ENCODE measurements around the gene RAC3. TPM values are rescaled to one million over a fixed set of nuclear protein-coding genes. Genes with fewer than 3 reads are reported as not detected.
A peak's percentile ranks its signal among the peaks of the same experiment; 100 is the strongest.
"Not testable (repeated sequence)": the region's sequence is repeated elsewhere in the genome, so short reads cannot be mapped to it uniquely, and the experiment has no call there.

RAC3 gene
- total RNA-seq, 1 donor from 2014 or later: 31.6 TPM

GRCh38 chr17:82037889-82038195 is 6.4 kb downstream of the RAC3 start:
- peaks cover 29% of the 10 kb centered on the region for H3K4me1 Mint-ChIP-seq
- peaks cover 27% of the 10 kb centered on the region for H3F3A ChIP-seq (ENCODE audit: low read depth)
- peaks cover 7% of the 10 kb centered on the region for H3K4me1 ChIP-seq
- peak overlapping the region; percentile 66 for H3K4me3 ChIP-seq
- peaks cover 11% of the 10 kb centered on the region for H3K36me3 Mint-ChIP-seq
- H3K4me3 Mint-ChIP-seq: peak overlapping the region; percentile 87
- H3K9me3 ChIP-seq (ENCODE audit: low read depth): no peaks in the 10 kb centered on the region
- H3K27ac ChIP-seq: no peak overlapping the region
- H3K79me2 ChIP-seq (ENCODE audit: low read depth): peaks cover under 1% of the 10 kb centered on the region
- peaks cover 19% of the 10 kb centered on the region for H3K27me3 Mint-ChIP-seq (ENCODE audit: insufficient read depth, low read depth)
- H2AFZ ChIP-seq (replicated peaks): peak overlapping the region; percentile 68
- H3K36me3 ChIP-seq: no peaks in the 10 kb centered on the region
- peak overlapping the region; percentile 62 for H3K27ac Mint-ChIP-seq
- H3K27me3 ChIP-seq: peaks cover 3% of the 10 kb centered on the region
- TF ChIP-seq EZH2phosphoT487 (IDR thresholded peaks at IDR 0.05) (no peak), EZH2 (IDR thresholded peaks at IDR 0.05) (no peak)
- TF ChIP-seq, protein P1, sequence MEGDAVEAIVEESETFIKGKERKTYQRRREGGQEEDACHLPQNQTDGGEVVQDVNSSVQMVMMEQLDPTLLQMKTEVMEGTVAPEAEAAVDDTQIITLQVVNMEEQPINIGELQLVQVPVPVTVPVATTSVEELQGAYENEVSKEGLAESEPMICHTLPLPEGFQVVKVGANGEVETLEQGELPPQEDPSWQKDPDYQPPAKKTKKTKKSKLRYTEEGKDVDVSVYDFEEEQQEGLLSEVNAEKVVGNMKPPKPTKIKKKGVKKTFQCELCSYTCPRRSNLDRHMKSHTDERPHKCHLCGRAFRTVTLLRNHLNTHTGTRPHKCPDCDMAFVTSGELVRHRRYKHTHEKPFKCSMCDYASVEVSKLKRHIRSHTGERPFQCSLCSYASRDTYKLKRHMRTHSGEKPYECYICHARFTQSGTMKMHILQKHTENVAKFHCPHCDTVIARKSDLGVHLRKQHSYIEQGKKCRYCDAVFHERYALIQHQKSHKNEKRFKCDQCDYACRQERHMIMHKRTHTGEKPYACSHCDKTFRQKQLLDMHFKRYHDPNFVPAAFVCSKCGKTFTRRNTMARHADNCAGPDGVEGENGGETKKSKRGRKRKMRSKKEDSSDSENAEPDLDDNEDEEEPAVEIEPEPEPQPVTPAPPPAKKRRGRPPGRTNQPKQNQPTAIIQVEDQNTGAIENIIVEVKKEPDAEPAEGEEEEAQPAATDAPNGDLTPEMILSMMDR (IDR thresholded peaks at IDR 0.05): no peak
- no peak overlapping the region for H3K9ac ChIP-seq
- H4K20me1 ChIP-seq (ENCODE audit: low read depth): peaks cover 22% of the 10 kb centered on the region
- H3K4me2 ChIP-seq: peak overlapping the region; percentile 53
- no peak for DNase-seq (ENCODE audit: low spot score)
- peaks cover 9% of the 10 kb centered on the region for H3K9me3 Mint-ChIP-seq

DNA sequence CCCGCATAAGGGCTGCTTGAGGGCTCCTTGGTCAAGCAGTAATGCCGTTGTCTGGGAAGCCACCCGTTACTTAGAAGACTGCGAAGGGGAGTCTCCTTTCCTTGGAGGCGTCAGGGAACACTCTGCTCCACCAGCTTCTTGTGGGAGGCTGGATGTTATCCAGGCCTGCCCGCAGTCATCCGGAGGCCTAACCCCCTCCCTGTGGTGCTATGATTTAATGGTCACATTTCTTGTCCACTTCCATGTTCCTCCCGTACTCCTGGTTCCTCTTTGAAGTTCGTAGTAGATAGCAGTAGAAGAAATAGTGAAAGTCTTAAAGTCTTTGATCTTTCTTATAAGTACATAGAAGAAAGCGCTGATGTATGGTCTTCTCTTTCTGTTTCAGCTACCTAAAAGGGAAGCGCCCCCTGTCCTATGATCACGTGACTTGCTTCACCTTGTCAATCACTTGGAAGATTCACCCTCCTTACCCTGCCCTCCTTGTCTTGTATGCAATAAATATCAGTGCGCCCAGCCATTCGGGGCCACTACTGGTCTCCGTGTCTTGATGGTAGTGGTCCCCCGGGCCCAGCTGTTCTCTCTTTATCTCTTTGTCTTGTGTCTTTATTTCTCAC is 7.4 kb downstream of the RAC3 start:
- H3K27ac Mint-ChIP-seq; H3K9me3 Mint-ChIP-seq; H3K27ac ChIP-seq; H3K79me2 ChIP-seq (ENCODE audit: low read depth); H2AFZ ChIP-seq (replicated peaks); H3K9ac ChIP-seq; H3K4me2 ChIP-seq; DNase-seq (ENCODE audit: low spot score); H3K4me1 ChIP-seq; H3K4me3 ChIP-seq; H3K27me3 ChIP-seq; H3K9me3 ChIP-seq (ENCODE audit: low read depth); H3K36me3 ChIP-seq: not testable (repeated sequence)
- Mint-ChIP-seq H3K36me3 (peaks cover 11% of the 10 kb centered on the region), H3K27me3 (ENCODE audit: insufficient read depth, low read depth) (peaks cover 16% of the 10 kb centered on the region), H3K4me3 (peak overlapping the region; percentile 33), H3K4me1 (peaks cover 32% of the 10 kb centered on the region)
- peaks cover 27% of the 10 kb centered on the region for H3F3A ChIP-seq (ENCODE audit: low read depth)
- peaks cover 13% of the 10 kb centered on the region for H4K20me1 ChIP-seq (ENCODE audit: low read depth)

DNA sequence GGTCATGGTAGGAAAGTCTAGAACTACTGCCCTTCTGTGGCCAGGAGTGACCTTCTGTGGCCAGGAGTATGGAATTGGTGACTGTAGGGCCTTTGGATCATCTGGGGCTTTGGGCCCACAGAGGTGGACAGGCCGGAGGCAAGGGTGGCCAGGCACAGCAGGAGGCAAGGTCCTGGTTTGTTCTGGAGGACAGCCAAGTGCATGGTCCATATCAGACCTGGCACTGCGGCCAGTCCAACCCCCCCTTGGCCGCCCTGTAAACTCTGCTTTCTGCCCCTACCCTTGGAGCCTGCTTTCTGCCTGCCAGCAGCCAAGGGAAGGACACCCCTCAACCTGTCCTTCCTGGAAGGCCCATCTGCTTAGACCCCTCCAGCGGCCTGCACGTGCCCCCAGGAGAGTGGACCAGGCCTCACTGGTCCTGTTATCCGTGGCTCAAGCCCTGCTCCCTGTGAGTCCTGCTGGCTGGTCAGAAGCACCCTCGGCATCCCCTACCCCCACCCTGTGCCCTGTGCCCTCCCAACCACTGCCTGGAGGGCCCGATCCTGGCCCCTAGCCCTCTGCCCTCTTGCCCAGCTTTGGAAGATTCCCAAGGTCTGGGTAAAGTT is 8.3 kb downstream of the RAC3 start:
- H3K4me3 ChIP-seq: no peak overlapping the region
- H4K20me1 ChIP-seq (ENCODE audit: low read depth): peaks cover 5% of the 10 kb centered on the region
- H2AFZ ChIP-seq (replicated peaks): no peak overlapping the region
- no peak overlapping the region for H3K27ac ChIP-seq
- Mint-ChIP-seq H3K27ac (peak overlapping the region; percentile 61), H3K36me3 (peaks cover 9% of the 10 kb centered on the region), H3K27me3 (ENCODE audit: insufficient read depth, low read depth) (peaks cover 12% of the 10 kb centered on the region), H3K4me1 (peaks cover 29% of the 10 kb centered on the region), H3K4me3 (no peak overlapping the region), H3K9me3 (peaks cover 9% of the 10 kb centered on the region)
- DNase-seq (ENCODE audit: low spot score): no peak
- no peak overlapping the region for H3K9ac ChIP-seq
- TF ChIP-seq, protein P1 (IDR thresholded peaks at IDR 0.05): no peak
- no peak for TF ChIP-seq EZH2phosphoT487 (IDR thresholded peaks at IDR 0.05)
- no peak for TF ChIP-seq EZH2 (IDR thresholded peaks at IDR 0.05)
- H3K9me3 ChIP-seq (ENCODE audit: low read depth): no peaks in the 10 kb centered on the region
- no peaks in the 10 kb centered on the region for H3K79me2 ChIP-seq (ENCODE audit: low read depth)
- H3K4me1 ChIP-seq: peaks cover 7% of the 10 kb centered on the region
- H3F3A ChIP-seq (ENCODE audit: low read depth): peaks cover 22% of the 10 kb centered on the region
- no peaks in the 10 kb centered on the region for H3K27me3 ChIP-seq
- H3K4me2 ChIP-seq: no peak overlapping the region
- H3K36me3 ChIP-seq: no peaks in the 10 kb centered on the region

- H3K27ac ChIP-seq: no peak overlapping the region
- Mint-ChIP-seq H3K4me3 (no peak overlapping the region), H3K27ac (no peak overlapping the region), H3K9me3 (peaks cover 9% of the 10 kb centered on the region), H3K27me3 (ENCODE audit: insufficient read depth, low read depth) (peaks cover 12% of the 10 kb centered on the region), H3K36me3 (no peaks in the 10 kb centered on the region), H3K4me1 (peaks cover 26% of the 10 kb centered on the region)
- H3K4me3 ChIP-seq: no peak overlapping the region
- no peak overlapping the region for H3K9ac ChIP-seq
- no peak overlapping the region for H3K4me2 ChIP-seq
- no peaks in the 10 kb centered on the region for H3K9me3 ChIP-seq (ENCODE audit: low read depth)
- H3K36me3 ChIP-seq: no peaks in the 10 kb centered on the region
- DNase-seq (ENCODE audit: low spot score): no peak
- TF ChIP-seq EZH2 (IDR thresholded peaks at IDR 0.05) (no peak), EZH2phosphoT487 (IDR thresholded peaks at IDR 0.05) (no peak)
- TF ChIP-seq, protein P1 (IDR thresholded peaks at IDR 0.05): no peak
- H3K4me1 ChIP-seq: peaks cover 5% of the 10 kb centered on the region
- peaks cover 18% of the 10 kb centered on the region for H3F3A ChIP-seq (ENCODE audit: low read depth)
- no peak overlapping the region for H2AFZ ChIP-seq (replicated peaks)
- peaks cover 5% of the 10 kb centered on the region for H4K20me1 ChIP-seq (ENCODE audit: low read depth)
- H3K27me3 ChIP-seq: no peaks in the 10 kb centered on the region
- no peaks in the 10 kb centered on the region for H3K79me2 ChIP-seq (ENCODE audit: low read depth)
These were observed 9.8 kb downstream of the RAC3 start for GRCh38 chr17:82041144-82041814.
